NCI-H1436 (cell line): Measurements from ENCODE around the gene P3H3.

ENCODE experiments used
- DNase-seq: peaks from one replicate; lab custom pipeline; 2025; lab: John Stamatoyannopoulos, UW

Gene P3H3

GRCh38 chr12:6827982-6828780 is at the start of gene P3H3:
Gene P3H3 (plus strand): TSS chr12:6828407. CDS start chr12:6828441, 34 bp downstream.
- no peak for DNase-seq

DNA sequence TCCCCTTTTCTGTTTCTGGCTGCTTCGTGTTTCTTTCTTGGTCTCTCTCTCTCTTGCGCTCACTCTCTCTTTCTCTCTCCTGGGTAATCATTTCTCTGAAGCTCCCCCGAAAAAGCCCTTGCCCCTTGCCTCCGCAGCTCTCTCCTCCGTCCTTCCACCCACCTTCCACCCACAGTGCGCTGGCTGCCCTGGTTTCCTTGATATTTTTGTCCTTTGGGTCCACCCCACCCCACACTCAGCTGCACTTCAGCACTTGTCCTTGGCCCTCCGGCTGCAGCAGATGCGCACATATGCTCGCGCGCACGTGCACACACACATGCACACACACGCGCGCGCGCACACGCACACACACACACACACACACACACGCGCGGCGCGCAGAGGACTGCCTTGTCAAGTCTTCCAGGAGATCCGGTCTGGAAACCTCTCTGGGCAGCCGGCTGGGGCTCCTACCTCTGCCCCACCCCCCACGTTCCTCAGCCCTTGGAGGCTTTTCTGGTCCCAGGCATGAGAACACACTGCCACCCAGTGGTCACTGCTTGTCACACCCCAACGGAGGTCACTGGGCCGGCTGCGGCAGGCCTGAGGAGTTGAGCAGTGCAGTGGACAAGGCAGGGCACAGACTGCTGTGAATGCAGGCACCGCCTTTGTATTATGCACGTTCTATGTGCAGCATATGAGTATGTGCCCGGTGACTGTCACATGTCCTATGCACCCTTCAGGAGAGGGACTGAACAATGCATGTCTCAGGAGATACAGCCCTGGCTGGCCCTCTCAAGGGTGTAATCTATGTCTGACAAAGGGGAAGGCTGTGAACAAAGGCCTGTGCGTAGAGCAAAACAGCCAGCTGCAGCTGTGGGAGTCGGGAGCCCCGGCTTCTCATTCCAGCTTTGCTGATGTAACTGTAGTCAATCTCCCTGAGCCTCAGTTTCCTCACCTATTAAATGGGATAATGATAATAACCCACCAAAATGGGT is 49.3 kb upstream of the P3H3 start:
- peak; percentile 90 for DNase-seq

- DNase-seq: no peak
Measured at GRCh38 chr12:6779708-6780432, 48.3 kb upstream of the P3H3 start.

DNA sequence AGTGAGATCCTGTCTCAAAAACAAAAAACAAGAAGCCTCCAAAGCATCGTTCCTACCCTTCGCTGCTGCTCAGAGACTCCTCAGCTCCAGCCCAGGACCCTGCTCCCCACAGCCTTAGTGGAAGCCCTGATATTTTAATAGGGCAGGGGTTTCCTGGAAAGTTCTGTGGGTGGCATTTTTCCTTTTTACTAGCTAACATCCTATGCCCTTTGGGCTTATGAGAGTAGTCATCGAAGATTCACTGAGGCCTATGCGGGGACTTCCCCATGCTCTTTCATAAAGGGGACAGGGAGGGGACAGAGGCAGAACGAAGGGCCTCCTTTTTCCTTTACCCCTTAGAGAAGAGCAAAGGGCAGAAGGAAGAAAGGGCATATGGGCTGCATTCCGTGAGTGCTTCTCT is 47.6 kb upstream of the P3H3 start:
- DNase-seq: no peak

DNA sequence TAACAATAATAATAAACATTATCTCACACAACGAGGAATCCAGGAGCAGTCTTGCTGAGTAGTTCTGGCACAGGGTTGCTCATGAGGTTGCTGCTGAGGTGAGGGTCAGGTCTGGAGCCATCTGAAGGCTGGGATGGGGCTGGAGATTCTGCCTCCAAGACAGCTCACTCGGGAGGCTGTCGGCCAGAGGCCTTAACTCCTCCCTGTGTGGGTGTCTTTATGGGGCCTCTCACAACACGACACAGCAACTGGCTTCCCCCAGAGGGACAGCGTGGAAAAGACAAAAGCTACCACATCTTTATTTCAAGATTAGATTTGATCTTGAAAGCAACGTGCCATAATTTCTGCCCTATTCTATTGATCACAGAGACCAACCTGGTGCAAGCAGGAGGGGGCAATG is 46.1 kb upstream of the P3H3 start:
- DNase-seq: no peak

DNA sequence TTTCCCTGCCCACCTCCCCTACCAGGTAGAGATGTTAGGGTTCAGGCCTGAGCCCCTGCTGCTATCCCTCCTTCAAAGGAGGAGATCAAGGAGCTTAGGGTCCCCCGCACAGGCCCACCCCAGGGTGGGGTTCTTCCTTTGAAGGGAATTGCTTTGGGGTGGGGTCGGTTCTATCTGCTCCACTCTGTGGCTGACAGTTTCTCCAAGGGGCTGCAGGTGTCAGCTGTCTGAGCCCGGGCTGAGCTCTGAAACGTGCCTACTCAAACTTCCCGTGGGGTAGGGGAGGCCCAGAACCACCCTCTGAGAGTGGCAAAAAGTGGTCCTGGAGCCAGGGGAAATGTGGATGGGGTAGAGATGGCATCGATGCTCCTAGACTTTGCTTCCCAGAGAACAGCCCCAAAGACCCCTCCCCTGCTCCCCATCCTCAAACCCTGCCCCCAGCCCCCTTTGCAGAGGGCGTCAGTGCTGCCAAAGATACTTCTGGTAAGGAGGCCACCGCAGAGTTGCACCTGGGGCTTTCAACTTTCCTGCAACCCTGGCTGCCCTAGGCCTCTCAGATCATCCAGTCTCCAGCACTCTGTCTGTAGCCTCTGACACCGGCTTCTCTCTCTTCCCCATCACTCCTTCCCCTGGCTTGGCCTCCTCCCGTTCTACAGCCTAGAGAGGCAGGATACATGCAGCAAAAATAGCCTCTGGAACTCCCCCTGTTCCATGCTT is 45.2 kb upstream of the P3H3 start:
- DNase-seq: no peak

GRCh38 chr12:6783828-6784227 is 44.4 kb upstream of the P3H3 start:
- no peak for DNase-seq

DNA sequence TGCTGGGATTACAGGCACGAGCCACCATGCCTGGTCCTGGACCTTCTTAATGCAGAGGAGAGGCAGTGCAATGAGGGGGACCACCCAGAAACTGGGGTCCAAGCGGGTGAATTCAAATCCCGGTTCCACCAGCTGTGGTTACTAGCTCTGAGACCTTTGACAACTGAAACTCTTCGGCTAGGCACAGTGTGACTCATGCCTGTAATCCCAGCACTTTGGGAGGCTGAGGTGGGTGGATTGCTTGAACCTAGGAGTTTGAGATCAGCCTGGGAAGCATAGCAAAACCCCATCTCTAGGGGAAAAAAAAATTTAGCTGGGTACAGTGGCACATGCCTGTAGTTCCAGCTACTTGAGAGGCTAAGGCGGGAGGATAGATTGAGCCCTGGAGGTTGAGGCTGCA is 43.9 kb upstream of the P3H3 start:
- DNase-seq: no peak

- DNase-seq: no peak
Measured at GRCh38 chr12:6784761-6785160, 43.4 kb upstream of the P3H3 start.

- no peak for DNase-seq
Measured at GRCh38 chr12:6786416-6787094, 41.7 kb upstream of the P3H3 start.

DNA sequence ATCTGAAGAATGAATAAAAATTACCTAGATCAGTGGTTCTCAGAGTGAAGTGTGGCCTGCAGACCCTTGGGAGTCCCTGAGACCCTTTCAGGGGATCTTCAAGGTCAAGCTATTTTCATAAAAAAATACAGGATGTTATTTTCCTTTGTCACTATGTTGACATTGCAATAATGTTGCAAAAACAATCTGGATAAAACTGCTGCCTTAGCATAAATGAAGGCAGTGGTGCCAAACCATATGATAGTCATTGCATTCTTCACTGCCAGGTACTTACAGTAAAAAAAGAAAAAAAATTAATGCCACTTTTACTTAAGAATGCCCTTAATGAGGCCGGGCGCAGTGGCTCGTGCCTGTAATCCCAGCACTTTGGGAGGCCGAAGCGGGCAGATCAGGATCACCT is 40.9 kb upstream of the P3H3 start:
- no peak for DNase-seq

- DNase-seq: no peak
Measured at GRCh38 chr12:6788972-6789924, 39.0 kb upstream of the P3H3 start, which contains the start of gene CD4. Gene CD4 (plus strand): TSS chr12:6789528. CDS start chr12:6800139, 10,611 bp downstream.

GRCh38 chr12:6790496-6791150 is 37.6 kb upstream of the P3H3 start:
- DNase-seq: no peak

GRCh38 chr12:6791931-6792520 is 36.2 kb upstream of the P3H3 start:
- DNase-seq: no peak

- DNase-seq: no peak
Measured at GRCh38 chr12:6792522-6793201, 35.5 kb upstream of the P3H3 start.

DNA sequence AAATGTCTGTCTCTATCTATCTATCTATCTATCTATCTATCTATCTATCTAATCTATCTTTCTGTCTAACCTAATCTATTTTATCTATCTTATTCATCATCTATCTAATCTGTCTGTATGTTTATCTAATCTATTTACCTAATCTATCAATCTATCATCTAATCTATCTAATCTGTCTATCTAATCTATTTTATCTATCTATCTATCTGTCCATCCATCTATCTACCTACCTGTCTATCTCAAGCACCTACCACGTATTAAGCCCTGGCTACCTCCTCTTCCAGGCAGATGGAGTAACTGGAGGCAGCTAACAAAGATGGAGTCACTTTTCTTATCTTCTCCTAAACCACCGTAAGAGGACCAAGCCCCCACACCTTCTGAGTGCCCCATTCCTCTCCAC is 33.1 kb upstream of the P3H3 start:
- no peak for DNase-seq

DNA sequence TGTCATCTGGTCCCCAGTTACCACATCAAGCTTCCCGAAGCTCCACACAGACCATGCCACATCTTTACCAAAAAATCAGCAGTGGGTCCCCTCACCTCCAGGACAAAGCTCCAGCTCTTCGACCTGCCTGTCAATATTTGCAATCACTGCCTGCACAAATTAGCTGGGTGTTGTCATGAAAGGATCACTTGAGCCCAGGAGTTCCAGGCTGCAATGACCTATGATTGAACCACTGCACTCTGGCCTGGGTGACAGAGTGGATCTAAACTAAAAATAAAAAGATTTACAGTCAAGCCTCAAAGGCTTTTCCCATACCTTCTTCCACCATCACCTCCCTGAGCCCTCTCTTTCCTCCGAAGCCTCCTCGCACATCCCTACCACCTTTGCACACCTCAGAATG is 31.6 kb upstream of the P3H3 start:
- DNase-seq: no peak

DNA sequence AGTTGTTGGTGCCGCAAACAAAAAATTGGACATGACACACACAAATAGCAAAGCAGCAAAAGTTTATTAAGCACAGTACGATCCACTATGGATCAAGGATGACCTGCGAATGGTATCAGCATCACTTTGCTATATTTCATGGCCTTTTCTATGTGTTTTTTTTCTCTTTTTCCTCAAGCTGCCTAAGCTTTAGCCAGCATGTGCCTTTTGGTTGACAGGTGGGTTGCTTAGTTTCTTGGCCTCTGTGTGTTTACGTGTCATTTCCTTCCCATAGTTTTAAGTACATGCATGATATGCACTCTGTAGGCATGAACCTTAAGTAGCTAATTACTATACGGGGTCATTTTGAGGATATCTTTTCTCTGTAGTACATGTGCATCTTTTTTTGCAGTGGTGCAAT is 29.1 kb upstream of the P3H3 start:
- no peak for DNase-seq
